Measurements from ENCODE around the gene NOL9. TPM values are rescaled to one million over a fixed set of nuclear protein-coding genes. Genes with fewer than 3 reads are reported as not detected.
A peak's percentile ranks its signal among the peaks of the same experiment; 100 is the strongest.

The NOL9 gene
- total and polyA plus RNA-seq, 4 donors, result 3.4 to 29.4 (median 16.7) TPM

- Histone ChIP-seq H3K27ac (ENCODE audit: low read depth in 1 of 2, low read length in 1 of 2) (no peak overlapping the region), H3K4me3 (no peak overlapping the region), H3K4me1 (ENCODE audit: control insufficient read depth in 5 of 5, insufficient read depth in 5 of 5, low read length in 5 of 5) (peaks cover 0 to 15% (median 6%) of the 10 kb centered on the region in 5 donors), H3K36me3 (ENCODE audit: control insufficient read depth in 4 of 4, insufficient read depth in 4 of 4, low read length in 4 of 4) (no peaks in the 10 kb centered on the region), H3K9me3 (ENCODE audit: control insufficient read depth in 4 of 4, insufficient read depth in 3 of 4, low read length in 3 of 4) (no peaks in the 10 kb centered on the region), H3K27me3 (ENCODE audit: control insufficient read depth in 3 of 3, insufficient read depth in 3 of 3, low read length in 2 of 3) (no peaks in the 10 kb centered on the region), H3K9ac (ENCODE audit: insufficient read depth in 1 of 2, low read length in 2 of 2) (peak overlapping the region in 1 of 2 donors; percentile 9)
- ATAC-seq (ENCODE audit: insufficient read depth, low FRiP score) (no peak), DNase-seq (no peak)
- 41 to 42% methylated on average over 13 of the region's 13 CpGs for WGBS, 2 donors
- TF ChIP-seq CTCF (IDR thresholded peaks at IDR 0.05; ENCODE audit: control extremely low read depth, extremely low read depth), result no peak
Measured at GRCh38 chr1:6496365-6496721, 58.0 kb downstream of the NOL9 start.

DNA sequence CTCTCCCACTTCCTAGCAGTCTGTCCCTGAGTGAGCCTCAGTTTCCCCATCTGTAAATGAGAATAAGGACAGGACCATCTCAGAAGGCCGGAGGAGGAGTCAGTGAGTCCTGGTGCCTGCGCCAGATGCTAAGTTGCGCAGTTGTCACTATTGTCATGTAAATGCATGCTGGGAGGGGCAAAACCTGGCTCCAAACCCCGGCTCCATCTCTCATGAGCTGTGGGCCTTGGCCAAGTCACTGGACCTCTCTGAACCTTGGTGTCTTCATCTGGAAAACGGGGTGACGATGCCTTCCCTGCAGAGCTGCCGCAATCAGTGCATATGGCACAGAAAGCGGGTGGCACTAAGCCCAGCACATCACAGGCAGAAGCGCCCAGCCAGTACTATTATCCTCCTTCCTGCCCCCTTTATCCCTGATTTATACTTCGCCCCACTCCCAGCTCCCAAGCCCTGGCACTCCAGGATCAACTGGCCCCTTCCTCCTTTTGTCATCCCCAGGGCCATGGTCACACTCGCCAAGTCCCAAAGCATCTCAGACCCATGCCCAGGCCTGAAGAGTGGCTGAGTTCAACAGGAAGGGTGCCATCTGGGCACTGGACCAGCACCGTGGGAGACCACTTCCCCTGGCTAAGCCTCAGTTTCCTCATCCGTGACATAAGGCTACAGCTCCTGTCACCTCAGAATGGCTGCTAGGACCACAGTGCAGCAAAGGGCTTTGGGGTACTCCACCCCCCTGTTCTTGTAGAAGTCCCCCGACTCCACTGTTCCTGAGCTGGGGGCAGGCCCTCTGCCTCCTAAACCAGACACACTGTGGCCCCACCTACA, 58.6 kb downstream of the NOL9 start:
- DNase-seq (no peak), ATAC-seq (ENCODE audit: insufficient read depth, low FRiP score) (no peak)
- Histone ChIP-seq H3K36me3 (ENCODE audit: control insufficient read depth in 4 of 4, insufficient read depth in 4 of 4, low read length in 4 of 4) (no peaks in the 10 kb centered on the region), H3K9ac (ENCODE audit: insufficient read depth in 1 of 2, low read length in 2 of 2) (no peak overlapping the region), H3K4me1 (ENCODE audit: control insufficient read depth in 5 of 5, insufficient read depth in 5 of 5, low read length in 5 of 5) (peaks cover 0 to 15% (median 6%) of the 10 kb centered on the region in 5 donors), H3K27ac (ENCODE audit: low read depth in 1 of 2, low read length in 1 of 2) (no peak overlapping the region), H3K9me3 (ENCODE audit: control insufficient read depth in 4 of 4, insufficient read depth in 3 of 4, low read length in 3 of 4) (no peaks in the 10 kb centered on the region), H3K4me3 (no peak overlapping the region), H3K27me3 (ENCODE audit: control insufficient read depth in 3 of 3, insufficient read depth in 3 of 3, low read length in 2 of 3) (no peaks in the 10 kb centered on the region)
- no peak for TF ChIP-seq CTCF (IDR thresholded peaks at IDR 0.05; ENCODE audit: control extremely low read depth, extremely low read depth)
- WGBS, 2 donors, result 78 to 79% methylated on average over 14 of the region's 14 CpGs

DNA sequence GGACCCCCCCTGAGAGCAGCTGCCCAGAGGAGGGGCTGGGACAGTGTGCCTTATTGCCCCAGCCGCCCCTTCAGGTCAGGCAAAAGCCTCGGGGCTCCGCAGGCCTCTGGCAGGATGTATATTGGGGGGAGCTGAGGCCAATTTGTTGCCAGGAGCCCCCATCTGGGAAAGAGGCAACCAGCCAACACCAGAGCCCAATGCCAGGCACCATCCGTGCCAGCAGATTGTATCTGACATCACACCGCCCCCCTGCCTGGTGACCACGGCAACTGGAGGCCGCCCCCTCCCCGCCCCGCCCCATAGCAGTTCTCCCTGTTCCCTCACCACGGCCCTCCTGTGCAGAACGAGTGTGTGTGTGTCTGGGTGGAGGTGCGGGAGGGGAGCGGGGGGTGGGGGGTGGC, 59.3 kb downstream of the NOL9 start:
- Histone ChIP-seq H3K9ac (ENCODE audit: insufficient read depth in 1 of 2, low read length in 2 of 2) (no peak overlapping the region), H3K4me1 (ENCODE audit: control insufficient read depth in 5 of 5, insufficient read depth in 5 of 5, low read length in 5 of 5) (peaks cover 0 to 16% (median 10%) of the 10 kb centered on the region in 5 donors), H3K4me3 (no peak overlapping the region), H3K36me3 (ENCODE audit: control insufficient read depth in 4 of 4, insufficient read depth in 4 of 4, low read length in 4 of 4) (no peaks in the 10 kb centered on the region), H3K27ac (ENCODE audit: low read depth in 1 of 2, low read length in 1 of 2) (no peak overlapping the region), H3K9me3 (ENCODE audit: control insufficient read depth in 4 of 4, insufficient read depth in 3 of 4, low read length in 3 of 4) (no peaks in the 10 kb centered on the region), H3K27me3 (ENCODE audit: control insufficient read depth in 3 of 3, insufficient read depth in 3 of 3, low read length in 2 of 3) (no peaks in the 10 kb centered on the region)
- ATAC-seq (ENCODE audit: insufficient read depth, low FRiP score), result no peak
- DNase-seq, result no peak
- 38 to 45% methylated on average over 12 to 13 of the region's 13 CpGs for WGBS, 2 donors
- TF ChIP-seq CTCF (IDR thresholded peaks at IDR 0.05; ENCODE audit: control extremely low read depth, extremely low read depth), result no peak

All from lung (tissue), 12 donors.